ENCODE measurements around the gene ITK. TPM values are rescaled to one million over a fixed set of nuclear protein-coding genes. Genes with fewer than 3 reads are reported as not detected.

ITK gene
- total RNA-seq, 1 donor from 2014 or later = not detected

DNA sequence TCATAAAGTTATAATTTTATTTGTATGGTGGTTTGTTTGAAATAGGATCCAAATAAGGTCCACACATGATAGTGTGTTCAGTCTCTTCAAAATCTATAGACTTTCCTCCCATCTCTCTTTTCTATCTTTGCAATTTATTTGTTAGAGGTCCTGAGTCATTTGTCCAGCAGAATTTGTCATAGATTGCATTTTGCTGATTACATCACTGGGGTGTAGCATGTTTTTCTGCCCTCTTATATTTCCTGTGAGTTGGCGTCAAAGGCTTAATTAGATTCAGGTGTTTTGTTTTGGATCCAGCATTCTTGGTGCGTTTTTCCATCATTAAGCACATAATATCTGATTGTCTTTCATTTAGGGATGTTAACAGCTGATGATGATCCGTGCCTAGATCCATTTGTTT, 100.3 kb downstream of the ITK start:
- no peak overlapping the region for H3K4me3 Mint-ChIP-seq
- no peak overlapping the region for H3K27ac Mint-ChIP-seq
- no peak for DNase-seq (ENCODE audit: extremely low spot score, unreplicated experiment)
- TF ChIP-seq, protein P1, sequence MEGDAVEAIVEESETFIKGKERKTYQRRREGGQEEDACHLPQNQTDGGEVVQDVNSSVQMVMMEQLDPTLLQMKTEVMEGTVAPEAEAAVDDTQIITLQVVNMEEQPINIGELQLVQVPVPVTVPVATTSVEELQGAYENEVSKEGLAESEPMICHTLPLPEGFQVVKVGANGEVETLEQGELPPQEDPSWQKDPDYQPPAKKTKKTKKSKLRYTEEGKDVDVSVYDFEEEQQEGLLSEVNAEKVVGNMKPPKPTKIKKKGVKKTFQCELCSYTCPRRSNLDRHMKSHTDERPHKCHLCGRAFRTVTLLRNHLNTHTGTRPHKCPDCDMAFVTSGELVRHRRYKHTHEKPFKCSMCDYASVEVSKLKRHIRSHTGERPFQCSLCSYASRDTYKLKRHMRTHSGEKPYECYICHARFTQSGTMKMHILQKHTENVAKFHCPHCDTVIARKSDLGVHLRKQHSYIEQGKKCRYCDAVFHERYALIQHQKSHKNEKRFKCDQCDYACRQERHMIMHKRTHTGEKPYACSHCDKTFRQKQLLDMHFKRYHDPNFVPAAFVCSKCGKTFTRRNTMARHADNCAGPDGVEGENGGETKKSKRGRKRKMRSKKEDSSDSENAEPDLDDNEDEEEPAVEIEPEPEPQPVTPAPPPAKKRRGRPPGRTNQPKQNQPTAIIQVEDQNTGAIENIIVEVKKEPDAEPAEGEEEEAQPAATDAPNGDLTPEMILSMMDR (conservative IDR thresholded peaks at IDR 0.05) = no peak
- peaks cover 8% of the 10 kb centered on the region for H3K4me1 Mint-ChIP-seq (ENCODE audit: unreplicated experiment)
- H3K27me3 Mint-ChIP-seq = no peaks in the 10 kb centered on the region
- no peaks in the 10 kb centered on the region for H3K36me3 Mint-ChIP-seq
- no peaks in the 10 kb centered on the region for H3K9me3 Mint-ChIP-seq

DNA sequence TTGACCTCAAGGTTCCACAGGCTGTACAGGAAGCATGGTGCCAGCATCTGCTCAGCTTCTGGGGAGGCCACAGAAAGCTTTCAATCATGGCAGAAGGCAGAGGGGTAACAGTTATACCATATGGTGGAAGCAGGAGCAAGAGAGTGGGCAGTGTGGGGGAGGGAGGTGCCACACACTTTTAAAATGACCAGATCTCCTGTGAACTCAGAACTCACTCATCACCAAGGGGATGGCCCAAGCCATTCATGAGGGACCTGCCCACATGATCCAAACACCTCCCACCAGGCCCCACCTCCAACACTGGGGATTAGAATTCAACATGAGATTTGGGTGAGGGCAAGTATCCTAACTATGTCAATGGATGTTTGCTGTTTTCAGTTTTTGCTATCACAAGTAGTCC, 101.5 kb downstream of the ITK start:
- Mint-ChIP-seq H3K27ac (no peak overlapping the region), H3K36me3 (no peaks in the 10 kb centered on the region), H3K27me3 (no peaks in the 10 kb centered on the region), H3K4me1 (ENCODE audit: unreplicated experiment) (peaks cover 8% of the 10 kb centered on the region), H3K9me3 (no peaks in the 10 kb centered on the region), H3K4me3 (no peak overlapping the region)
- DNase-seq (ENCODE audit: extremely low spot score, unreplicated experiment) = no peak
- TF ChIP-seq, protein P1 (conservative IDR thresholded peaks at IDR 0.05) = no peak

DNA sequence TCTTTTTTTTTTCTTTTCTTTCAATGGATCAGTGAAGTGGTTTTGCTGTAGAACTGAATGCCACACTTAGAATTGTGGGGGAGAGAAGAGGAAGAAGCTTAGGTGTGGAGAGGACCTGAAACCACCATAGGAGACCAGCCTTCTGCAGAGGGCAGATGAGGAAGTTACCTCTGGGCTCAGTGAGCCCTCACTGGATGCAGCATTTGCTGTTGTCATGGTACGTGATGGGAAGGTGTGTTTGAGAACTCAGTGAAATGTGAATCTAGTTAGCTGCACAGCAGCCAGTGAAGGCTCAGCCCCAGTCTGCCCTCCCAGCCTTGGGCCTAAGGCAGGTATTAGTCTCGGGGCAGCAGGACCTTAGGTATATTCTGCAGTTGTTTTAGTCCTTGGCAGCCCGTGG, 102.8 kb downstream of the ITK start:
- DNase-seq (ENCODE audit: extremely low spot score, unreplicated experiment) = no peak
- TF ChIP-seq, protein P1 (conservative IDR thresholded peaks at IDR 0.05) = no peak
- H3K4me1 Mint-ChIP-seq (ENCODE audit: unreplicated experiment) = peaks cover 8% of the 10 kb centered on the region
- H3K27me3 Mint-ChIP-seq = no peaks in the 10 kb centered on the region
- H3K4me3 Mint-ChIP-seq = no peak overlapping the region
- no peak overlapping the region for H3K27ac Mint-ChIP-seq
- peaks cover 8% of the 10 kb centered on the region for H3K36me3 Mint-ChIP-seq
- H3K9me3 Mint-ChIP-seq = no peaks in the 10 kb centered on the region

DNA sequence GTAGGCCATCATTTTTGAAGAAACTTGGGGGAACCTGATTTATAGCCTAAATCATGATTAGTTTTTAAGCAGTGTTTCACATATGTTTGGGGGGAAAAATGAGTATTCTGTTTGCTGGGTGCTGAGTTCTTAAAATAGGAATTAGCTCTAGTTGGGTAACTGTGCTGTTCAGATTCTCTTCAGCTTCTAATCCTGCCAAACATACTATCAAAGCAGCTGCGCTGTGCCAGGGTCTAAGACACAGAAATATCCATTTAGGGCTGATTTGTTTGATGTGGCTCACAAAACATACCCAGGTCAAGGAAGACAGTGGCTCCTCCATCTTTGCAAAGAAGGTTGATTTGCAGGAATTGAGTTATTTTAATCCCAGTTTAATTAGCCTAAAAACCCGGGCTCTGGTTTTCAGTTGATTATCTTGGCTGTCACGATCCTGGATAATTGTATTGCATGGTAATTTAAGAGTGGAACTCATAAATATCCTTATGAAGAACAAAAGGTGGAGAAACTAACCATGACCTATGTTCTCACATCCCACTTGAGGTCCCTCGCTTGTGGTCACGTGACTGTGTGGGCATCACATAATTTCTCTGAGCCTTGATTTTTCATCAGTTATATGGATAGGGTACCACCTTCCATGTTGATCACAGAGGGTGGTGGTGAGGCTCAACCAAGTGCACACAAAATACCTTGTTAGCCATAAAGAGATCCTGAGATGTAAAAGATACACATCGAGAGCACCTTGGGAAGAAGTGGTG, 104.0 kb downstream of the ITK start:
- H3K27ac Mint-ChIP-seq = no peak overlapping the region
- H3K36me3 Mint-ChIP-seq = peaks cover 9% of the 10 kb centered on the region
- no peak overlapping the region for H3K4me3 Mint-ChIP-seq
- H3K27me3 Mint-ChIP-seq = no peaks in the 10 kb centered on the region
- H3K4me1 Mint-ChIP-seq (ENCODE audit: unreplicated experiment) = peaks cover 8% of the 10 kb centered on the region
- no peaks in the 10 kb centered on the region for H3K9me3 Mint-ChIP-seq
- TF ChIP-seq, protein P1 (conservative IDR thresholded peaks at IDR 0.05) = no peak
- DNase-seq (ENCODE audit: extremely low spot score, unreplicated experiment) = no peak

DNA sequence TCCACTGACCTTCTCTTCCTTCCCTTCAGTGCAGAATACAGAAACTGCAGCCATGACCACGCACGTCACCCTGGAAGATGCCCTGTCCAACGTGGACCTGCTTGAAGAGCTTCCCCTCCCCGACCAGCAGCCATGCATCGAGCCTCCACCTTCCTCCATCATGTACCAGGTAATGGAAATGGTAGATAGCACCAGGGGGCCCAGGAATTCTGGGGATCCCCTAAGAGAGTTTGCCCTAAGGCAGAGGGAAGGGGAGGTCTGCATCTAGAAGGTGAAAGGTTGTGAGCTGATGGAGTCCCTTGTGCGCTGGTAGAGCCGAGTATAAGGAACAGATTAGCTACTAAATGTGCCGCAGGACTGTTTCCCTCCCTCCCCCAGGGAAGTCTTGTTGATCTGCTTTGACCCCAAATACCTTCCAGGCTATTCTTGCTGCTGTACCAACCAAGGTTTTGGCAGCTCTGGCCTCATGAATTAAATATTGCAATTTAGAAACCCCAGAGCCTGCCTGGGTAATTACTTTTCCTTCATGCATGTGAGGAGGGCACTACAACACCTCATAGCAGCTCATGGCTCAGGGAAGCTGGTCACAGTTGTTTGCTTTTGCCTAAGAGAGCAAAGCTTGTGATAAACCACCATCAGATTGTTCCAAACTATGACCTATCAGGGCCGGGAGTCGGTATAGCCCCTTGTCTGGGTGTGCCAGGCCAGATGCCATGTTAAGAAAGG, 104.8 kb downstream of the ITK start:
- peaks cover 12% of the 10 kb centered on the region for H3K36me3 Mint-ChIP-seq
- no peak overlapping the region for H3K4me3 Mint-ChIP-seq
- H3K9me3 Mint-ChIP-seq = no peaks in the 10 kb centered on the region

More for the DNA sequence above, 104.8 kb downstream of the ITK start:
- Mint-ChIP-seq H3K4me1 (ENCODE audit: unreplicated experiment) (peaks cover 14% of the 10 kb centered on the region), H3K27me3 (no peaks in the 10 kb centered on the region), H3K27ac (no peak overlapping the region)
- TF ChIP-seq, protein P1 (conservative IDR thresholded peaks at IDR 0.05) = no peak
- no peak for DNase-seq (ENCODE audit: extremely low spot score, unreplicated experiment)

All from type B pancreatic cell (in vitro differentiated cells).